Sigmoid colon (tissue), 3 donors: ENCODE data around the gene TMLHE.

Experiments
- POLR2A ChIP-seq, 2 donors: fragments of 450-650 bp; IDR thresholded peaks; one replicate each; pipeline ENCODE4 v1.6.1; 2016; ENCODE audit warnings: antibody characterized with exemption in 2 of 2, mild to moderate bottlenecking in 2 of 2, moderate library complexity in 2 of 2
- TF ChIP-seq, protein P1 (sequence below), 4 experiments: fragments of 450-650 bp in 3 of 4; fragments of 200-600 bp in 1 of 4; IDR thresholded peaks; one replicate each; pipeline ENCODE4 v1.5.1; 2016 to 2019; ENCODE audit warnings: antibody characterized with exemption in 4 of 4, mild to moderate bottlenecking in 3 of 4, moderate library complexity in 2 of 4

DNA sequence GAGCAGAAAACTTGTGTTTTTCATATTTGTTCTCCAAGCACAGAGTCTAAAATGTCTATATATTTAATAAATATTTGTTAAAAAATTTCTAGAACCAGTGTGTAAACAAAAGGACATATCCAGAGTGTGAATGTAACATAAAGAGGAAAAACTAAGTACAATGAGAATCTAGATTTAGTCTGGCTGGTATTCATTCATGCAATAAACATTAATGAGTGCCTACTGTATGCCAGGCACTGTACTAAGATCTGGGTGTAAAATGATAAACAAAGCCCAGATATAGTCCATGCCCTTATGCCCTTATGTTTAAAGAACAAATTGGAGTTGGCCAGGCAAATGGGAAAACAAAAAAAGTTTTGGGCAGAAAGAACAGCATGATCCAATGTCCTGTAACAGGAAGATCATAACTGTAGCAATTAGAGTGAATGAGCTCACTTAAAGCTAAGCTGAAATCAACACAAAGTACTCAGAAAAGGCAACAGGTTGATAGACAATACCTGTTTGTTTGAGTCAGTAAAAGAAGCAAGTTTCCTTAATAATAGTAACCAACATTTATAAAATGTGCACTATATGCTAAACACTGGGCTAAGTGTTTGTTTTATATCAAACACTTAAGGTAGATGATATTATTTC, 1.3 kb upstream of the TMLHE start:
- TF ChIP-seq POLR2A (IDR thresholded peaks at IDR 0.05) = no peak
- TF ChIP-seq, protein P1, sequence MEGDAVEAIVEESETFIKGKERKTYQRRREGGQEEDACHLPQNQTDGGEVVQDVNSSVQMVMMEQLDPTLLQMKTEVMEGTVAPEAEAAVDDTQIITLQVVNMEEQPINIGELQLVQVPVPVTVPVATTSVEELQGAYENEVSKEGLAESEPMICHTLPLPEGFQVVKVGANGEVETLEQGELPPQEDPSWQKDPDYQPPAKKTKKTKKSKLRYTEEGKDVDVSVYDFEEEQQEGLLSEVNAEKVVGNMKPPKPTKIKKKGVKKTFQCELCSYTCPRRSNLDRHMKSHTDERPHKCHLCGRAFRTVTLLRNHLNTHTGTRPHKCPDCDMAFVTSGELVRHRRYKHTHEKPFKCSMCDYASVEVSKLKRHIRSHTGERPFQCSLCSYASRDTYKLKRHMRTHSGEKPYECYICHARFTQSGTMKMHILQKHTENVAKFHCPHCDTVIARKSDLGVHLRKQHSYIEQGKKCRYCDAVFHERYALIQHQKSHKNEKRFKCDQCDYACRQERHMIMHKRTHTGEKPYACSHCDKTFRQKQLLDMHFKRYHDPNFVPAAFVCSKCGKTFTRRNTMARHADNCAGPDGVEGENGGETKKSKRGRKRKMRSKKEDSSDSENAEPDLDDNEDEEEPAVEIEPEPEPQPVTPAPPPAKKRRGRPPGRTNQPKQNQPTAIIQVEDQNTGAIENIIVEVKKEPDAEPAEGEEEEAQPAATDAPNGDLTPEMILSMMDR (IDR thresholded peaks at IDR 0.05) = no peak
